Measurements from ENCODE around the gene COA3. TPM values are rescaled to one million over a fixed set of nuclear protein-coding genes. Genes with fewer than 3 reads are reported as not detected.
A peak's percentile ranks its signal among the peaks of the same experiment; 100 is the strongest.

The COA3 gene
- total and polyA plus RNA-seq, 5 donors, result 64.4 to 142 (median 73.0) TPM

GRCh38 chr17:42817866-42818265, 19.4 kb upstream of the COA3 start:
- Histone ChIP-seq H3K27ac (ENCODE audit: low read length) (no peak overlapping the region), H3K4me3 (ENCODE audit: low read length) (no peak overlapping the region), H3K4me1 (ENCODE audit: control insufficient read depth, insufficient read depth, low read length) (no peaks in the 10 kb centered on the region), H3K9me3 (ENCODE audit: control insufficient read depth, low read length) (no peaks in the 10 kb centered on the region), H3K27me3 (ENCODE audit: control insufficient read depth, insufficient read depth) (no peaks in the 10 kb centered on the region)
- intact Hi-C loops (cut with DNase I), result loop anchor here in 3 of 4 donors (10.0 kb wide), 2 partner anchors 93 to 103 kb away; no protein-coding TSS in a partner anchor
- no peak for ATAC-seq
- 57% methylated on average over 1 of the region's 1 CpG for WGBS
- no peak for DNase-seq

GRCh38 chr17:42814633-42815399, 16.3 kb upstream of the COA3 start:
- DNase-seq (no peak), ATAC-seq (no peak)
- no peaks in the 10 kb centered on the region for H3K4me1 ChIP-seq (ENCODE audit: control insufficient read depth, insufficient read depth, low read length)
- intact Hi-C loops (cut with DNase I), result loop anchor here in 3 of 4 donors (10.0 kb wide), 2 partner anchors 90 to 100 kb away; no protein-coding TSS in a partner anchor
- peak overlapping the region; percentile 48 for H3K27ac ChIP-seq (ENCODE audit: low read length)
- WGBS, result 36% methylated on average over 8 of the region's 8 CpGs
- H3K27me3 ChIP-seq (ENCODE audit: control insufficient read depth, insufficient read depth), result no peaks in the 10 kb centered on the region
- H3K4me3 ChIP-seq (ENCODE audit: low read length), result no peak overlapping the region
- H3K9me3 ChIP-seq (ENCODE audit: control insufficient read depth, low read length), result no peaks in the 10 kb centered on the region

- Histone ChIP-seq H3K4me3 (ENCODE audit: low read length) (no peak overlapping the region), H3K9me3 (ENCODE audit: control insufficient read depth, low read length) (no peaks in the 10 kb centered on the region), H3K27ac (ENCODE audit: low read length) (no peak overlapping the region), H3K27me3 (ENCODE audit: control insufficient read depth, insufficient read depth) (no peaks in the 10 kb centered on the region), H3K4me1 (ENCODE audit: control insufficient read depth, insufficient read depth, low read length) (no peaks in the 10 kb centered on the region)
- DNase-seq (no peak), ATAC-seq (peak; percentile 36 to 50)
- WGBS, result 33% methylated on average over 3 of the region's 3 CpGs
- intact Hi-C loops (cut with DNase I), result no loop called here
Observed at GRCh38 chr17:42809250-42809649, 10.7 kb upstream of the COA3 start.

- Histone ChIP-seq H3K27me3 (ENCODE audit: control insufficient read depth, insufficient read depth) (no peaks in the 10 kb centered on the region), H3K27ac (ENCODE audit: low read length) (no peak overlapping the region), H3K9me3 (ENCODE audit: control insufficient read depth, low read length) (no peaks in the 10 kb centered on the region), H3K4me3 (ENCODE audit: low read length) (no peak overlapping the region), H3K4me1 (ENCODE audit: control insufficient read depth, insufficient read depth, low read length) (no peaks in the 10 kb centered on the region)
- intact Hi-C loops (cut with DNase I), result no loop called here
- 100% methylated on average over 1 of the region's 1 CpG for WGBS
- ATAC-seq (no peak), DNase-seq (no peak)
Observed at GRCh38 chr17:42806249-42806648, 7.7 kb upstream of the COA3 start.

- WGBS, result 96% methylated on average over 1 of the region's 1 CpG
- H3K4me1 ChIP-seq (ENCODE audit: control insufficient read depth, insufficient read depth, low read length), result no peaks in the 10 kb centered on the region
- no peak for ATAC-seq
Observed at GRCh38 chr17:42804918-42805367, 6.4 kb upstream of the COA3 start.

GRCh38 chr17:42803074-42803883, 4.8 kb upstream of the COA3 start:
- Histone ChIP-seq H3K4me1 (ENCODE audit: control insufficient read depth, insufficient read depth, low read length) (no peaks in the 10 kb centered on the region), H3K27me3 (ENCODE audit: control insufficient read depth, insufficient read depth) (no peaks in the 10 kb centered on the region), H3K4me3 (ENCODE audit: low read length) (no peak overlapping the region), H3K9me3 (ENCODE audit: control insufficient read depth, low read length) (no peaks in the 10 kb centered on the region), H3K27ac (ENCODE audit: low read length) (no peak overlapping the region)
- 47% methylated on average over 2 of the region's 2 CpGs for WGBS
- intact Hi-C loops (cut with DNase I), result no loop called here
- ATAC-seq, result no peak
- no peak for DNase-seq

More at GRCh38 chr17:42804918-42805367, 6.4 kb upstream of the COA3 start:
- no peak overlapping the region for H3K27ac ChIP-seq (ENCODE audit: low read length)
- H3K27me3 ChIP-seq (ENCODE audit: control insufficient read depth, insufficient read depth), result no peaks in the 10 kb centered on the region
- no peaks in the 10 kb centered on the region for H3K9me3 ChIP-seq (ENCODE audit: control insufficient read depth, low read length)
- intact Hi-C loops (cut with DNase I), result no loop called here
- DNase-seq, result no peak
- H3K4me3 ChIP-seq (ENCODE audit: low read length), result no peak overlapping the region

- H3K4me1 ChIP-seq (ENCODE audit: control insufficient read depth, insufficient read depth, low read length), result peaks cover 5% of the 10 kb centered on the region
- intact Hi-C loops (cut with DNase I), result no loop called here
- DNase-seq, result no peak
- ATAC-seq, result no peak
- peak overlapping the region; percentile 48 for H3K4me3 ChIP-seq (ENCODE audit: low read length)
- H3K9me3 ChIP-seq (ENCODE audit: control insufficient read depth, low read length), result no peaks in the 10 kb centered on the region
- no peak overlapping the region for H3K27ac ChIP-seq (ENCODE audit: low read length)
- no peaks in the 10 kb centered on the region for H3K27me3 ChIP-seq (ENCODE audit: control insufficient read depth, insufficient read depth)
- WGBS, result 19% methylated on average over 10 of the region's 10 CpGs
Observed at GRCh38 chr17:42798011-42798382, 507 bp downstream of the COA3 start.

GRCh38 chr17:42797067-42798007, 1.2 kb downstream of the COA3 start:
- intact Hi-C loops (cut with DNase I), result no loop called here
- Histone ChIP-seq H3K4me3 (ENCODE audit: low read length) (peak overlapping the region; percentile 48), H3K4me1 (ENCODE audit: control insufficient read depth, insufficient read depth, low read length) (peaks cover 5% of the 10 kb centered on the region), H3K9me3 (ENCODE audit: control insufficient read depth, low read length) (no peaks in the 10 kb centered on the region), H3K27ac (ENCODE audit: low read length) (no peak overlapping the region), H3K27me3 (ENCODE audit: control insufficient read depth, insufficient read depth) (no peaks in the 10 kb centered on the region)
- WGBS, result 84% methylated on average over 10 of the region's 10 CpGs
- DNase-seq (no peak), ATAC-seq (no peak)

GRCh38 chr17:42796066-42796758, 2.3 kb downstream of the COA3 start:
- DNase-seq, result peak in 1 of 3 donors; percentile 51
- WGBS, result 92% methylated on average over 18 of the region's 18 CpGs
- intact Hi-C loops (cut with DNase I), result no loop called here

GRCh38 chr17:42795465-42795864, 3.0 kb downstream of the COA3 start:
- H3K9me3 ChIP-seq (ENCODE audit: control insufficient read depth, low read length), result no peaks in the 10 kb centered on the region
- 83% methylated on average over 10 of the region's 10 CpGs for WGBS
- ATAC-seq, result no peak
- intact Hi-C loops (cut with DNase I), result no loop called here
- H3K27me3 ChIP-seq (ENCODE audit: control insufficient read depth, insufficient read depth), result no peaks in the 10 kb centered on the region
- peaks cover 5% of the 10 kb centered on the region for H3K4me1 ChIP-seq (ENCODE audit: control insufficient read depth, insufficient read depth, low read length)
- no peak overlapping the region for H3K4me3 ChIP-seq (ENCODE audit: low read length)
- H3K27ac ChIP-seq (ENCODE audit: low read length), result no peak overlapping the region
- DNase-seq, result no peak

More at GRCh38 chr17:42796066-42796758, 2.3 kb downstream of the COA3 start:
- peaks cover 5% of the 10 kb centered on the region for H3K4me1 ChIP-seq (ENCODE audit: control insufficient read depth, insufficient read depth, low read length)
- no peak overlapping the region for H3K4me3 ChIP-seq (ENCODE audit: low read length)
- ATAC-seq, result no peak
- H3K27ac ChIP-seq (ENCODE audit: low read length), result no peak overlapping the region
- no peaks in the 10 kb centered on the region for H3K9me3 ChIP-seq (ENCODE audit: control insufficient read depth, low read length)
- no peaks in the 10 kb centered on the region for H3K27me3 ChIP-seq (ENCODE audit: control insufficient read depth, insufficient read depth)

Data from right cardiac atrium (tissue), 5 donors.